Smooth muscle cell (in vitro differentiated cells): ENCODE measurements around the gene CAPN14. TPM values are rescaled to one million over a fixed set of nuclear protein-coding genes. Genes with fewer than 3 reads are reported as not detected.

ENCODE experiments used
- DNase-seq: peaks from one replicate; lab custom pipeline; 2025; ENCODE audit not compliant: unreplicated experiment; lab: John Stamatoyannopoulos, UW
- H2AFZ ChIP-seq: fragments of 200-600 bp; sonication (generic); 2 replicates; pipeline ENCODE4 v1.6.0; 2016; ENCODE audit warnings: antibody characterized with exemption, low read depth, mild to moderate bottlenecking
- H3F3A ChIP-seq: fragments of 200-600 bp; sonication (generic); 2 replicates; pipeline ENCODE4 v1.6.0; 2017; ENCODE audit warnings: antibody characterized with exemption, low read depth
- H3K27ac ChIP-seq: fragments of 200-600 bp; sonication (generic); 2 replicates; pipeline ENCODE4 v1.5.1; 2016; ENCODE audit warnings: low read depth, mild to moderate bottlenecking
- H3K27me3 ChIP-seq: fragments of 200-600 bp; sonication (generic); 2 replicates; pipeline ENCODE4 v1.6.1; 2016; ENCODE audit warnings: low read depth, mild to moderate bottlenecking
- H3K36me3 ChIP-seq: fragments of 200-600 bp; sonication (generic); 2 replicates; pipeline ENCODE4 v1.5.1; 2016; ENCODE audit warnings: low read depth
- H3K4me1 ChIP-seq: fragments of 200-600 bp; sonication (generic); 2 replicates; pipeline ENCODE4 v1.5.1; 2016; ENCODE audit warnings: low read depth
- H3K4me2 ChIP-seq: fragments of 200-600 bp; sonication (generic); 2 replicates; pipeline ENCODE4 v1.6.0; 2016; ENCODE audit warnings: mild to moderate bottlenecking
- H3K4me3 ChIP-seq: fragments of 200-600 bp; sonication (generic); 2 replicates; pipeline ENCODE4 v1.5.1; 2016; ENCODE audit warnings: mild to moderate bottlenecking
- H3K79me2 ChIP-seq: fragments of 200-600 bp; sonication (generic); 2 replicates; pipeline ENCODE4 v1.6.0; 2016; ENCODE audit warnings: low read depth, mild to moderate bottlenecking
- H3K9ac ChIP-seq: fragments of 200-600 bp; sonication (generic); 2 replicates; pipeline ENCODE4 v1.6.0; 2016; ENCODE audit warnings: low read depth
- H3K9me3 ChIP-seq: fragments of 200-600 bp; sonication (generic); replicated peaks from 2 replicates; pipeline ENCODE4 v1.5.1; 2016; ENCODE audit warnings: low read depth
- H4K20me1 ChIP-seq: fragments of 200-600 bp; sonication (generic); 2 replicates; pipeline ENCODE4 v1.6.0; 2016; ENCODE audit warnings: low read depth
- CTCF ChIP-seq: fragments of 200-600 bp; sonication (generic); IDR thresholded peaks from 2 replicates; pipeline ENCODE4 v1.5.1; 2017; ENCODE audit warnings: borderline replicate concordance, mild to moderate bottlenecking, antibody characterized with exemption; ENCODE audit not compliant: insufficient read depth, poor library complexity, severe bottlenecking
- WGBS: methylation state at CpG from one replicate; pipeline ENCODE4 v1.1.7; 2016; ENCODE audit warnings: low lambda C conversion rate; 5-methylcytosine and 5-hydroxymethylcytosine counted together
- polyA plus RNA-seq: library from polyadenylated mRNA; unstranded; fragments of >200 nt; fragmentation: Nextera tagmentation; extraction: Ambion mirVana; gene quantifications from 2 replicates; pipeline ENCODE4 v1.2.1, GENCODE V29; 2016
- total RNA-seq: library from RNA; depleted of rRNA; stranded (reverse); fragments of >200 nt; gene quantifications from 2 replicates; pipeline ENCODE4 v1.2.3, GENCODE V29; 2014

The CAPN14 gene
- total and polyA plus RNA-seq, 2 experiments from 2014 or later: 0.13 to 0.55 TPM

GRCh38 chr2:31235504-31235902 is 18.2 kb upstream of the CAPN14 start:
- Histone ChIP-seq H2AFZ (no peak overlapping the region), H3K4me3 (no peak overlapping the region), H3K4me2 (peak overlapping the region; percentile 89), H3K27ac (no peak overlapping the region), H3K27me3 (no peaks in the 10 kb centered on the region), H3K9ac (no peak overlapping the region), H4K20me1 (peaks cover 50% of the 10 kb centered on the region), H3K36me3 (no peaks in the 10 kb centered on the region), H3K9me3 (no peaks in the 10 kb centered on the region), H3F3A (peaks cover 3% of the 10 kb centered on the region), H3K4me1 (no peaks in the 10 kb centered on the region), H3K79me2 (peaks cover 22% of the 10 kb centered on the region)
- no peak for TF ChIP-seq CTCF
- 58% methylated on average over 4 of the region's 4 CpGs for WGBS
- no peak for DNase-seq

DNA sequence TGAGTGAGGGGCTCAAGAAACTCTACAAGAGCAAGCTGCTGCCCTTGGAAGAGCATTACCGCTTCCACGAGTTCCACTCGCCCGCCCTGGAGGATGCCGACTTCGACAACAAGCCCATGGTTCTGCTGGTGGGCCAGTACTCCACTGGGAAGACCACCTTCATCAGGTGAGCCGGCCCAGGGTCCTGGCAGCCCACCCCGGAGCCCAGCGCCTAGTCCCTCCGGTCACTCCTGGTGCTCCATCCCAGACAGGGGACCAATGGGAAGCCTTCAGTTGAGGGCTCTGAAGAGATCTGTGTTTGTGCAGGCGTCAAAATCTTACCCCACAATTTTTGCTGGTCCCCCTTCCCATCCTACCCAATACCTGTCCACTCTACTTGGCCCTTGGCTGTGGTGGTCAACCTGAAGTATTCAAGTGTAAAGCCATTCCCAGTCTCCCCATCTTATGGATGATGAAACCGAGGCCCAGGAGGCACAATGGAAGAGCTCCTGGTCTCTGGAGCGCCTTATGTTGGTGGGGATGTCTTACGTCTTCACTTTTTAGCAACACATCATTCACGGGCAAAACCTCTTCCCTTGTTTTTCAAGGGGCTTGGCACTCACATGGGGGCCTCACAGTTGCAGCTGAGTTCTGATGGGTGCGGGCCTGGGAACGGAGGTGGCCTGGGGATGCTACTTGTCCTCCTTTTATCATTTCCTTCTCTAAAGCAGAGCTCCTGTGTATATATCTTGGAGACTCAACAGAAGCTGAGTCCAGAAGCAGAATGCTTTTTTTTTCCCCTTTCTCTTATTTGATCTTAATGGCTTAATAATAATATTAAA is 17.6 kb upstream of the CAPN14 start:
- WGBS: 53% methylated on average over 17 of the region's 17 CpGs
- Histone ChIP-seq H3K9me3 (no peaks in the 10 kb centered on the region), H3K4me1 (no peaks in the 10 kb centered on the region), H3K9ac (peak overlapping the region; percentile 28), H4K20me1 (peaks cover 44% of the 10 kb centered on the region), H3F3A (peaks cover 3% of the 10 kb centered on the region), H2AFZ (peak overlapping the region; percentile 52), H3K36me3 (no peaks in the 10 kb centered on the region), H3K27ac (no peak overlapping the region), H3K79me2 (peaks cover 22% of the 10 kb centered on the region), H3K27me3 (no peaks in the 10 kb centered on the region), H3K4me2 (peak overlapping the region; percentile 89), H3K4me3 (peak overlapping the region; percentile 62)
- no peak for DNase-seq
- TF ChIP-seq CTCF: no peak

- Histone ChIP-seq H3K27ac (no peak within 1 kb of the TSS), H3K9ac (peak within 1 kb of the TSS; percentile 28)
Observed at GRCh38 chr2:31233741-31234682, 16.7 kb upstream of the CAPN14 start, which contains the start of gene EHD3. TSS of gene EHD3 (plus strand) at chr2:31234152. CDS start at chr2:31234622, 470 bp downstream.

More at GRCh38 chr2:31233741-31234682, 16.7 kb upstream of the CAPN14 start, which contains the start of gene EHD3:
- WGBS: 3% methylated on average over 69 of the region's 74 CpGs
- H3K9me3 ChIP-seq: no peaks in the 10 kb centered on the region
- peaks cover 3% of the 10 kb centered on the region for H3F3A ChIP-seq
- DNase-seq: peak; percentile 68
- H3K36me3 ChIP-seq: no peaks in the 10 kb centered on the region
- no peaks in the 10 kb centered on the region for H3K4me1 ChIP-seq
- peaks cover 35% of the 10 kb centered on the region for H4K20me1 ChIP-seq
- peaks cover 22% of the 10 kb centered on the region for H3K79me2 ChIP-seq
- TF ChIP-seq CTCF: peak; percentile 54
- peak within 1 kb of the TSS; percentile 62 for H3K4me3 ChIP-seq
- H3K27me3 ChIP-seq: no peaks in the 10 kb centered on the region
- peak within 1 kb of the TSS; percentile 89 for H3K4me2 ChIP-seq
- H2AFZ ChIP-seq: peak within 1 kb of the TSS; percentile 52
